K562 (cell line): ENCODE data around the gene CENPP. TPM values are rescaled to one million over a fixed set of nuclear protein-coding genes. Genes with fewer than 3 reads are reported as not detected.

Experiments used
- ARID4B ChIP-seq: sonication (generic); formaldehyde crosslinking; IDR thresholded peaks from 2 replicates; pipeline ENCODE4 v1.8.0; 2022; ENCODE audit warnings: mild to moderate bottlenecking, missing genetic modification reagents
- CSDE1 ChIP-seq, 2 experiments: fragments of 450-650 bp; IDR thresholded peaks; 2 replicates each; pipeline ENCODE4 v1.6.1; 2016; ENCODE audit warnings: mild to moderate bottlenecking in 1 of 2
- ELF1 ChIP-seq: fragments of 200-800 bp; sonication (Bioruptor generic); IDR thresholded peaks from 2 replicates; pipeline ENCODE4 v1.6.1; 2016; ENCODE audit warnings: missing genetic modification characterization, missing compliant biosample characterization
- ELF4 ChIP-seq: fragments of 450-650 bp; formaldehyde crosslinking; IDR thresholded peaks from 2 replicates; pipeline ENCODE4 v1.4.0; 2022; ENCODE audit warnings: missing genetic modification characterization
- ELK3 ChIP-seq: fragments of 450-650 bp; formaldehyde crosslinking; IDR thresholded peaks from 2 replicates; pipeline ENCODE4 v1.4.0; 2020; ENCODE audit warnings: mild to moderate bottlenecking
- FOXP1 ChIP-seq: sonication (generic); formaldehyde crosslinking; IDR thresholded peaks from 2 replicates; pipeline ENCODE4 v1.8.0; 2022; ENCODE audit warnings: mild to moderate bottlenecking, missing genetic modification reagents
- HDAC8 ChIP-seq: fragments of 450-650 bp; IDR thresholded peaks from 2 replicates; pipeline ENCODE4 v1.6.1; 2016; ENCODE audit warnings: mild to moderate bottlenecking, missing genetic modification characterization, moderate library complexity, missing compliant biosample characterization
- HIVEP1 ChIP-seq: fragments of 250-450 bp; sonication (Bioruptor Pico); IDR thresholded peaks from 2 replicates; pipeline ENCODE4 v1.4.0; 2020; ENCODE audit warnings: mild to moderate bottlenecking
- KDM2B ChIP-seq: fragments of 250-450 bp; sonication (Bioruptor Pico); IDR thresholded peaks from 2 replicates; pipeline ENCODE4 v1.8.0; 2021; ENCODE audit warnings: mild to moderate bottlenecking, moderate library complexity
- MCM2 ChIP-seq: fragments of 450-650 bp; IDR thresholded peaks from 2 replicates; pipeline ENCODE4 v1.6.1; 2017; ENCODE audit warnings: low read depth, mild to moderate bottlenecking
- NCOA4 ChIP-seq: fragments of 450-650 bp; IDR thresholded peaks from 2 replicates; pipeline ENCODE4 v1.6.1; 2018; ENCODE audit warnings: mild to moderate bottlenecking; ENCODE audit not compliant: partially characterized antibody
- PHB2 ChIP-seq: fragments of 450-650 bp; IDR thresholded peaks from 2 replicates; pipeline ENCODE4 v1.6.1; 2017; ENCODE audit warnings: low read depth
- PHF21A ChIP-seq: fragments of 450-650 bp; IDR thresholded peaks from 2 replicates; pipeline ENCODE4 v1.6.1; 2017; ENCODE audit warnings: low read depth, borderline replicate concordance
- RHOXF2B ChIP-seq: fragments of 250-450 bp; sonication (Bioruptor Pico); conservative IDR thresholded peaks from 2 replicates; pipeline ENCODE4 v1.5.1; 2021
- U2AF1 ChIP-seq: fragments of 200-400 bp; formaldehyde crosslinking; optimal IDR thresholded peaks from 2 replicates; pipeline ENCODE3; 2017; ENCODE audit warnings: mild to moderate bottlenecking, low read depth, low read length, moderate library complexity
- WHSC1 ChIP-seq: IDR thresholded peaks from one replicate; pipeline ENCODE4 v1.6.1; 2012; ENCODE audit warnings: low read length, control low read depth, inconsistent platforms
- ZFP91 ChIP-seq: sonication (generic); formaldehyde crosslinking; IDR thresholded peaks from 2 replicates; pipeline ENCODE4 v1.8.0; 2022; ENCODE audit warnings: mild to moderate bottlenecking, missing genetic modification reagents
- ZKSCAN8 ChIP-seq: fragments of 200-800 bp; sonication (Bioruptor generic); IDR thresholded peaks from 2 replicates; pipeline ENCODE4 v1.6.1; 2016; ENCODE audit warnings: missing genetic modification characterization, missing compliant biosample characterization
- ZNF212 ChIP-seq: fragments of 450-650 bp; formaldehyde crosslinking; IDR thresholded peaks from 2 replicates; pipeline ENCODE4 v1.4.0; 2020; ENCODE audit warnings: mild to moderate bottlenecking
- ZNF449 ChIP-seq: fragments of 250-450 bp; sonication (Bioruptor Pico); IDR thresholded peaks from 2 replicates; pipeline ENCODE4 v1.8.0; 2022; ENCODE audit warnings: moderate library complexity, mild to moderate bottlenecking, inconsistent platforms
- ZNF586 ChIP-seq: fragments of 450-650 bp; formaldehyde crosslinking; conservative IDR thresholded peaks from 2 replicates; pipeline ENCODE4 v1.4.0; 2020; ENCODE audit warnings: mild to moderate bottlenecking, moderate library complexity
- ZNF717 ChIP-seq: fragments of 250-450 bp; sonication (Bioruptor Pico); IDR thresholded peaks from 2 replicates; pipeline ENCODE4 v1.5.0; 2021
- polyA plus RNA-seq, 8 experiments: library from polyadenylated mRNA; depleted of rRNA in 4 of 8; stranded (reverse) in 5 of 8; unstranded in 3 of 8; fragments of >200 nt; fragmentation: Nextera tagmentation in 2 of 8; fragmentation: Illumina TruSeq in 1 of 8; extraction: Ambion mirVana in 2 of 8; extraction: Trizol in 1 of 8; gene quantifications; 2 replicates each; pipeline versions ENCODE4 v1.2.1 to v1.2.3, GENCODE V29; 2011 to 2014; ENCODE audit warnings: inconsistent platforms in 1 of 8, missing spikeins in 1 of 8
- total RNA-seq, 7 experiments: library from RNA; depleted of rRNA in 6 of 7; stranded (reverse); fragments of >200 nt in 6 of 7; fragmentation: Illumina TruSeq in 2 of 7; extraction: Trizol in 2 of 7; gene quantifications; 2 replicates each; pipeline versions ENCODE4 v1.2.1 to v1.2.3, GENCODE V29; 2011 to 2021; ENCODE audit warnings: low replicate concordance in 1 of 7

CENPP gene
- total and polyA plus RNA-seq, 9 of the 15 experiments (the other 6 are each of a cell fraction or from before 2014, with no cell fraction given), result 8.0 to 28.5 (median 17.9) TPM

GRCh38 chr9:92325269-92325990 is at the start of gene CENPP, which contains the start of gene NOL8 (continued):
- TF ChIP-seq ZNF449 (CRISPR knock-in tag) (no peak), ARID4B (CRISPR knock-in tag) (peak; percentile 65), MCM2 (no peak), CSDE1 (IDR thresholded peaks at IDR 0.05) (0 out of 4 replicates have a peak, but pooled peaks of 1 of the 2 experiments have one; percentile 23), FOXP1 (peak; percentile 20; the same call in 1 of the 2 replicates), WHSC1 (no peak), ZNF586 (CRISPR knock-in tag) (no peak), HDAC8 (tag) (no peak), ZNF212 (CRISPR knock-in tag) (no peak), ZFP91 (CRISPR knock-in tag) (peak; percentile 16; the same call in 1 of the 2 replicates), PHB2 (no peak), HIVEP1 (CRISPR knock-in tag) (no peak), ELF4 (CRISPR knock-in tag) (peak; percentile 90), RHOXF2B (no peak), U2AF1 (no peak), PHF21A (peak; percentile 84; the same call in 1 of the 2 replicates), ELF1 (tag) (peak; percentile 97), NCOA4 (no peak), KDM2B (CRISPR knock-in tag) (no peak), ZNF717 (no peak), ZKSCAN8 (CRISPR knock-in tag) (no peak), ELK3 (CRISPR knock-in tag) (no peak)
